DND-41 (cell line): ENCODE measurements around the gene PAFAH2.

Experiments used
- CTCF ChIP-seq: IDR thresholded peaks from 2 replicates; pipeline ENCODE4 v1.5.1; 2012; ENCODE audit warnings: borderline replicate concordance, low read length, moderate library complexity, mild to moderate bottlenecking; ENCODE audit not compliant: poor library complexity, severe bottlenecking; ENCODE audit errors: extremely low read depth
- EZH2 ChIP-seq: IDR thresholded peaks from 3 replicates; pipeline ENCODE4 v1.6.1; 2012; ENCODE audit warnings: borderline replicate concordance, low read depth, mild to moderate bottlenecking, moderate library complexity, low read length, inconsistent platforms; ENCODE audit not compliant: severe bottlenecking

- TF ChIP-seq CTCF (peak; percentile 100), EZH2 (no peak)
Measured at GRCh38 chr1:25997828-25998761, at the start of gene PAFAH2.
